Fibroblast of mammary gland (primary cell): ENCODE results near the gene PCDH15.

Experiments used
- DNase-seq: peaks from one replicate; pipeline ENCODE4 v3.0.0-alpha.2; 2010; ENCODE audit warnings: low read depth
- H3K4me3 ChIP-seq: 2 replicates; pipeline ENCODE4 v1.5.1; 2011; ENCODE audit warnings: low read depth, mild to moderate bottlenecking, low read length, moderate library complexity; ENCODE audit not compliant: control insufficient read depth
- TF ChIP-seq, protein P1 (sequence below): conservative IDR thresholded peaks from 2 replicates; pipeline ENCODE4 v1.5.1; 2011; ENCODE audit warnings: low read depth, low read length, inconsistent platforms; ENCODE audit not compliant: control insufficient read depth, insufficient read depth

The PCDH15 gene

DNA sequence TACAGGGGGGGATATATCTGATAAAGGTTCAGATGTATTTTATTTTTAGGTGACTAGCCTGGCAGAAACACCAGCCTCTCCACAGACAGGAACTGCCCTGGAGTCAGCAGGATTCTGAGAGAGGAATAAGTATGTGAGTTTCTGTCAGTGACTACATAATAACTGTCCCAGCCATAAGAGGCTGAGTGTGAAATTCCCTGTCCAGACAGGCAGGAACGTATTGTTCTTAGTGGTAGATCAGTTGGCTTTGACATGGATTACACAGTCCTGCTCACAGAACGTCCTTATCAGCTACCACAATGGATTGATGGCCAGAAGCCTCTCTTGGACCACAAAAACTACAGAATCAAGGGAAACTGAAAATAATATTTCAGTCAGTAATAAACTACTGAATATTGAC, 709.8 kb downstream of the PCDH15 start:
- DNase-seq = no peak
- H3K4me3 ChIP-seq = no peak overlapping the region
- TF ChIP-seq, protein P1, sequence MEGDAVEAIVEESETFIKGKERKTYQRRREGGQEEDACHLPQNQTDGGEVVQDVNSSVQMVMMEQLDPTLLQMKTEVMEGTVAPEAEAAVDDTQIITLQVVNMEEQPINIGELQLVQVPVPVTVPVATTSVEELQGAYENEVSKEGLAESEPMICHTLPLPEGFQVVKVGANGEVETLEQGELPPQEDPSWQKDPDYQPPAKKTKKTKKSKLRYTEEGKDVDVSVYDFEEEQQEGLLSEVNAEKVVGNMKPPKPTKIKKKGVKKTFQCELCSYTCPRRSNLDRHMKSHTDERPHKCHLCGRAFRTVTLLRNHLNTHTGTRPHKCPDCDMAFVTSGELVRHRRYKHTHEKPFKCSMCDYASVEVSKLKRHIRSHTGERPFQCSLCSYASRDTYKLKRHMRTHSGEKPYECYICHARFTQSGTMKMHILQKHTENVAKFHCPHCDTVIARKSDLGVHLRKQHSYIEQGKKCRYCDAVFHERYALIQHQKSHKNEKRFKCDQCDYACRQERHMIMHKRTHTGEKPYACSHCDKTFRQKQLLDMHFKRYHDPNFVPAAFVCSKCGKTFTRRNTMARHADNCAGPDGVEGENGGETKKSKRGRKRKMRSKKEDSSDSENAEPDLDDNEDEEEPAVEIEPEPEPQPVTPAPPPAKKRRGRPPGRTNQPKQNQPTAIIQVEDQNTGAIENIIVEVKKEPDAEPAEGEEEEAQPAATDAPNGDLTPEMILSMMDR = no peak

DNA sequence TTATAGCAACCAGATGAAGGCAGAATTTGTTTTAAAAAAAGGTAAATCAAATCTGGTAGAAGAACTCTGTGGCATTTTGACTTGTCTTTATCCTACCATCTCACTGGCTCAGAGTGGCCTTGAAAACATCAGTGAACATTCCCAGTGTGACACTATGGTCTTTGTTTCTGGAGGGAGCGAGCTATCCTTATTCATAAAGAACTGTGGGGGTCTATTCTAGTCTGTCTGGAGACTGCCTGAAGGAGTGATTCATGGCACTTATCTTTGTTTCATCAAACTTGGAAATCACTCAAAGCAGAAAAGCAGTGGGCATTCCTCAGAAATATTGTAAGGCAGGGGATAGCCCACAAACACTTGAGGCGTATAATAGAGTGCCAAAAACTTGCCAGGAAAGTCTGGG, 719.1 kb downstream of the PCDH15 start:
- TF ChIP-seq, protein P1 = no peak
- no peak overlapping the region for H3K4me3 ChIP-seq
- DNase-seq = no peak

DNA sequence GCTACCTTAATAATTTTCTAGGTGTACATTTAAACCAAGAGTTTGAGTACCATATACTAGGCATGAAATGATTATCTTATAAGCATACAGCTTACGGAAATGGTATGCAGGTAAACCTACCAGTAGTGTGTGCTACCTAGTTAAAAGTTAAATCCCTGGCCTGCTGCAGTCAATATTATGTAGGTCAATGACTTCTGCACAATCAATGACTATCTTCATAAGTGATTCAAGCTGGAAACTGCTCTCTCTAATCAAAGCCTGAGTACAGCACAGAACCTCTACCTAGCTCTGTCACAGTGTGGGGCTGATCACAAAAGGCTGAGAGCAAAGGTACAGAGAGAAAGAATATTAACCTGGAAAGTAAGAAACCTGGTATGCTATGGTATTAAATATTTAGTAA, 733.7 kb downstream of the PCDH15 start:
- H3K4me3 ChIP-seq = no peak overlapping the region
- TF ChIP-seq, protein P1 = no peak
- DNase-seq = no peak

DNA sequence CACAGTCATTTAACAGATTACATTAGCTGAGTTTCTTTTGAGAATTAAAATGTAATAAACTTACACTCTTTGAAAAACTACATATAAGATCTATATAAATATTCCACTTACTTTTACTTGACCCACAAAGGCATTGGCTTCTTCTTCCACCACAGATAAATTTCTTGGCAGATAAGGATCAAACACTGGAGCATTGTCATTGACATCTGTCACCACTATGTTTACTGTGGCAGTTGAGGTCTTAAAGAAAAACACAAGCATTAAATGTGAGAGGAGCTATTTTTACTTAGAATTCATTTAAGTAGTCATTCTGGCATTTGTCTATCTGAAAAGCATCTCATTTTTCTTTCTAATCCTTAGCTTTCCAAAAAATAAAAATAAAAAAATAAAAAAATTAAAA, 734.4 kb downstream of the PCDH15 start:
- no peak overlapping the region for H3K4me3 ChIP-seq
- TF ChIP-seq, protein P1 = no peak
- DNase-seq = no peak

DNA sequence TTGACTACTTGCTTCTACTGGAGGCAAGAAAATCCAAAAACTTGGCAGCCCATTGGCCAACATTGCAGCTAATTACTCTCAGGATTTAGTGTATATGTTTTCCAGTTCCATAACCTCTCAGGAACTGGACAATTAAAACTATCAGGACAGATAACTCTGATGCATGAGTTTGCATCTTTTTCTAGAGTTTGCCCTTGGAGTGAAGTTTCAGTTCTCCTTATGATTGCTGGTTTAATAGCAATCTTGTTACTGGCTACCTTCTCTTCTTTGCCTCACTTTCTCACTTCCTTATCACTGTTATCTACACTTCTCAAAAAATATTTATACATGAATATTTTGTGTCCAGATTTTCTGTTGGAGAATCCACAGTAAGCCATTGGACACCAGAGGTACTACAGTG, 735.9 kb downstream of the PCDH15 start:
- no peak for DNase-seq
- TF ChIP-seq, protein P1 = no peak
- H3K4me3 ChIP-seq = no peak overlapping the region

DNA sequence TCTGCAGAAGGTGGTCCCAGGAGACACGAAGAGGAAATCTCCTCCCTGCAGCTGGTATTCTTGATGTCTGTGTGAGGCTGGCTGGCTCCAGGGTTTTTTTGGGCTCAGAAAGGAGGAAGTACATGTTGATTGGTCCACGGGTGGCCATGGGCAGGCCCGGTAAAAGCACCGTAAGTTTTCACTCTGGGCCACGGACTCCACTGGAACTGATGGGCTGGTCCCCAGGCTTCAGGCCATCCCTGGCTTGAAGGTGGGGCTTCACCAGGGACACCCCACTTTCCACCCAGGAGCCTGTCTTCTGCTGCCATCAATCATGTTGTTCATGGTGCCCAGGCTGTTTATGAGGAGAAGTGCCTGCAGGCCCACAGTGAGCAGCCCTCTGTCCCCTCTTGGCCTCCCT, 736.8 kb downstream of the PCDH15 start:
- no peak overlapping the region for H3K4me3 ChIP-seq
- no peak for DNase-seq
- TF ChIP-seq, protein P1 = no peak

DNA sequence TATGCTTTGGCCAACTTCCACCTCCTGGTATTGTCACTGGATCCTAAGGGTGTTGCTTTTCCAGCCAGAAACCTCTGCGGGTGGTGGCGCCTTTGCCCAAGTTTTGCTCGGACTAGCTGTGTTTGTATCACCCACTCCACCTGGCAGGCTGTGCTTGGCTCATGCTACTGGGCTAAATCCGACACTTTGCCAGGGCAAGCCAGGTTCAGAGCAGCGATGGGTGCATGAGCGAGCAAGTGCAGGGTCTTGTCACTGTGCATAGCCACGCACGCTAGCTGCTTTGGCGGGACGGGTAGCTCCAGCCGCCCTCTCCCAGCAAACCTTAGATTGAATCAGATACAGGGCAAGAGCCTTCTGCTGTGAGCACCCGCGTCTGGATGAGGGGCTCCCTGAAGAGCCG, 737.5 kb downstream of the PCDH15 start:
- no peak for DNase-seq
- TF ChIP-seq, protein P1 = no peak
- H3K4me3 ChIP-seq = no peak overlapping the region
